HepG2 (cell line): ENCODE results near the gene EFCAB13. TPM values are rescaled to one million over a fixed set of nuclear protein-coding genes. Genes with fewer than 3 reads are reported as not detected.

Experiments
- ERF ChIP-seq: IDR thresholded peaks from 2 replicates; pipeline ENCODE4 v1.6.1; 2018; ENCODE audit warnings: missing biosample characterization, missing genetic modification reagents
- NRL ChIP-seq: sonication (generic); formaldehyde crosslinking; IDR thresholded peaks from 2 replicates; pipeline ENCODE4 v1.5.0; 2020; ENCODE audit warnings: missing genetic modification reagents, mild to moderate bottlenecking, moderate library complexity, borderline replicate concordance
- PCBP1 ChIP-seq: fragments of 200-400 bp; formaldehyde crosslinking; IDR thresholded peaks from 2 replicates; pipeline ENCODE4 v1.6.1; 2017; ENCODE audit warnings: mild to moderate bottlenecking, low read depth, low read length, borderline replicate concordance
- RERE ChIP-seq: IDR thresholded peaks from 2 replicates; pipeline ENCODE4 v1.6.1; 2016; ENCODE audit warnings: low read depth, missing genetic modification reagents, missing compliant biosample characterization
- SMAD3 ChIP-seq: sonication (generic); formaldehyde crosslinking; IDR thresholded peaks from 2 replicates; pipeline ENCODE4 v1.4.0; 2020; ENCODE audit warnings: missing genetic modification reagents
- SOX13 ChIP-seq, 3 experiments: fragments of 450-650 bp in 1 of 3; sonication (generic) in 1 of 3; formaldehyde crosslinking in 1 of 3; IDR thresholded peaks in 2 of 3; conservative IDR thresholded peaks in 1 of 3; 2 replicates each; pipeline versions ENCODE4 v1.5.0 to v1.6.1; 2016 to 2020; ENCODE audit warnings: antibody characterized with exemption in 1 of 3, mild to moderate bottlenecking in 1 of 3, missing compliant biosample characterization in 1 of 3, missing genetic modification reagents in 1 of 3, moderate library complexity in 1 of 3
- SRSF9 ChIP-seq: fragments of 200-400 bp; formaldehyde crosslinking; IDR thresholded peaks from 2 replicates; pipeline ENCODE4 v1.6.1; 2018; ENCODE audit warnings: borderline replicate concordance, mild to moderate bottlenecking, low read depth, low read length; ENCODE audit not compliant: insufficient read depth, poor library complexity, severe bottlenecking
- ZBTB3 ChIP-seq: sonication (generic); formaldehyde crosslinking; IDR thresholded peaks from 2 replicates; pipeline ENCODE4 v1.4.0; 2020; ENCODE audit warnings: low read depth, mild to moderate bottlenecking, moderate library complexity, missing genetic modification reagents, borderline replicate concordance
- ZBTB37 ChIP-seq: sonication (generic); formaldehyde crosslinking; IDR thresholded peaks from 2 replicates; pipeline ENCODE4 v1.4.0; 2020; ENCODE audit warnings: mild to moderate bottlenecking, missing genetic modification reagents
- ZBTB4 ChIP-seq: sonication (generic); formaldehyde crosslinking; IDR thresholded peaks from 2 replicates; pipeline ENCODE4 v1.4.0; 2020; ENCODE audit warnings: missing genetic modification reagents, mild to moderate bottlenecking, borderline replicate concordance
- ZNF235 ChIP-seq: sonication (generic); formaldehyde crosslinking; IDR thresholded peaks from 2 replicates; pipeline ENCODE4 v1.8.1; 2023; ENCODE audit warnings: mild to moderate bottlenecking, missing genetic modification reagents, borderline replicate concordance
- ZNF556 ChIP-seq: sonication (generic); formaldehyde crosslinking; IDR thresholded peaks from 2 replicates; pipeline ENCODE4 v1.4.0; 2020; ENCODE audit warnings: mild to moderate bottlenecking, missing genetic modification reagents, borderline replicate concordance
- ZNF800 ChIP-seq: sonication (generic); formaldehyde crosslinking; IDR thresholded peaks from 2 replicates; pipeline ENCODE4 v1.4.0; 2020; ENCODE audit warnings: missing genetic modification reagents
- polyA plus RNA-seq, 8 experiments: library from polyadenylated mRNA; depleted of rRNA in 3 of 8; stranded (reverse) in 7 of 8; unstranded in 1 of 8; fragments of >200 nt; fragmentation: Illumina TruSeq in 4 of 8; extraction: Trizol in 4 of 8; gene quantifications; 2 replicates each; pipeline versions ENCODE4 v1.2.1 to v1.2.3, GENCODE V29; 2011 to 2016; ENCODE audit warnings: low read depth in 4 of 8, missing spikeins in 1 of 8, mixed read lengths in 1 of 8; ENCODE audit not compliant: insufficient read depth in 1 of 8
- total RNA-seq, 5 experiments: library from RNA; depleted of rRNA; stranded (reverse); fragments of >200 nt; fragmentation: Illumina TruSeq; extraction: Trizol; gene quantifications; 2 replicates each; pipeline ENCODE4 v1.2.3, GENCODE V29; 2016; ENCODE audit warnings: low read depth in 1 of 5

EFCAB13 gene
- total and polyA plus RNA-seq, 2 of the 13 experiments (the other 11 are each of a cell fraction or from before 2014, with no cell fraction given), result 0.22 to 0.71 TPM

DNA sequence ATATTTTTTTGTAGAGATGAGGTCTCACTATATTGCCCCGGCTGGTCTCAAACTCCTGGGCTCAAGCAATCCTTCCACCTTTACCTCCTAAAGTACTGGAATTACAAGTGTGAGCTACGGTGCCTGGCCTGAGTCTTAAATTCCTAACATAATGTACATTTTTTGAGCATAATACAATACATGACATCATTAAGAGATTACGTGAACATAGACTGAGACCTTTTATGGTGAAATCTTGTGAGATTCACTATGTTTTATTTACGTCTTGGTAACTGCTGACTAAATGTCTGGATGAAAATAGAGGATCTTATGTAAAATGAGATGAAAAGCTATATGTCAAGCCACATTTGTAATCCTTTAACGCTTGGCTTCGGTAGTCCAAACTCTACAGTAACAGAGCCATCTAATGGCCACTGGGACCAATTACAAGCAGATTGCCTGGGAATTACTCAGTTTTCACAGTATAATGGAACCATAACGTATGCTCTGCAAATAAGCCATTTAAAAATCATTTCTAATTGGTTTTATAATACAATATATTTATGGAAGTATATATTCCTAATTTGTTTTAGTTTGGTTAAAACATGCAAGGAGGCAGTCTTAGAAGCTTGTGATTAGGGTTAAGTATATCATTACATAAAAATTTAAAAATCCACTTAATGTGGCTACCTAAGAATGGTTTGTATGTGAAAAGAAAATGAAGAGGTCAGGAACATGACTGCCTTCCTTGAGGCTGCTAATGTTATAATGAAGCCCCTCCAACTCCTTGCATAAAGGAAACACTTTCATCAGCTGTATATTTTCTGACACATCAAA, 8.1 kb upstream of the EFCAB13 start (continued):
- TF ChIP-seq ZNF556, result no peak
- no peak for TF ChIP-seq ZBTB3
- no peak for TF ChIP-seq NRL (CRISPR knock-in tag)
- TF ChIP-seq ZBTB4 (CRISPR knock-in tag), result no peak
- TF ChIP-seq SRSF9, result no peak
- no peak for TF ChIP-seq ZNF235 (CRISPR knock-in tag)
- TF ChIP-seq PCBP1, result no peak
- TF ChIP-seq SMAD3 (CRISPR knock-in tag), result peak; percentile 63; the same call in 1 of the 2 replicates
- no peak for TF ChIP-seq SOX13 (IDR thresholded peaks at IDR 0.05)
- TF ChIP-seq SOX13 (CRISPR knock-in tag; conservative IDR thresholded peaks at IDR 0.05 in 1 of 2, IDR thresholded peaks at IDR 0.05 in 1 of 2), result no peak
- TF ChIP-seq ERF, result no peak
- TF ChIP-seq RERE, result no peak
- peak; percentile 68; the same call in 1 of the 2 replicates for TF ChIP-seq ZNF800 (CRISPR knock-in tag)
- no peak for TF ChIP-seq ZBTB37 (CRISPR knock-in tag)
